SK-N-SH (cell line): ENCODE data around the gene WDR75.

Experiments used
- EP300 ChIP-seq, 2 experiments: IDR thresholded peaks; 2 replicates each; pipeline versions ENCODE4 v1.4.0 to v1.6.1; 2012; ENCODE audit warnings: borderline replicate concordance in 1 of 2, low read depth in 1 of 2, low read length in 1 of 2
- JUND ChIP-seq: IDR thresholded peaks from 2 replicates; pipeline ENCODE4 v1.4.0; 2012
- TF ChIP-seq, protein P1 (sequence below): fragments of 200-600 bp; sonication (generic); IDR thresholded peaks from 2 replicates; pipeline ENCODE4 v1.6.1; 2017; ENCODE audit warnings: antibody characterized with exemption, mild to moderate bottlenecking, moderate library complexity
- TF ChIP-seq, protein P2 (sequence below): IDR thresholded peaks from 2 replicates; pipeline ENCODE4 v1.6.1; 2012; ENCODE audit warnings: mild to moderate bottlenecking, low read depth, low read length, moderate library complexity

DNA sequence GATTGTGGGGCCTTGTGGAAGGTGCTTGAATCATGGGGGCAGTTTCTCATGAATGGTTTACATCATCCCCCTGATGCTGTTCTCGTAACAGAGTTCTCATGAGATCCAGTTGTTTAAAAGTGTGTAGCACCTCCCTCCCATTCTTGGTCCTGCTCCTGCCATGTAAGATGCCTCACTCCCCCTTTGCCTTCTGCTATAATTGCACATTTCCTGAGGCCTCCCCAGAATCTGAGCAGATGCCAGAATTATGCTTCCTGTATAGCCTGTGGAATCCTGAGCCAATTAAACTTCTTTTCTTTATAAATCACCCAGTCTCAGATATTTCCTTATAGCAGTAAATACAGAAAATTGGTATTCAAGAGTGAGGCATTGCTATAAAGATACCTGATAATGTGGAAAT, 15.6 kb upstream of the WDR75 start:
- TF ChIP-seq, protein P1, sequence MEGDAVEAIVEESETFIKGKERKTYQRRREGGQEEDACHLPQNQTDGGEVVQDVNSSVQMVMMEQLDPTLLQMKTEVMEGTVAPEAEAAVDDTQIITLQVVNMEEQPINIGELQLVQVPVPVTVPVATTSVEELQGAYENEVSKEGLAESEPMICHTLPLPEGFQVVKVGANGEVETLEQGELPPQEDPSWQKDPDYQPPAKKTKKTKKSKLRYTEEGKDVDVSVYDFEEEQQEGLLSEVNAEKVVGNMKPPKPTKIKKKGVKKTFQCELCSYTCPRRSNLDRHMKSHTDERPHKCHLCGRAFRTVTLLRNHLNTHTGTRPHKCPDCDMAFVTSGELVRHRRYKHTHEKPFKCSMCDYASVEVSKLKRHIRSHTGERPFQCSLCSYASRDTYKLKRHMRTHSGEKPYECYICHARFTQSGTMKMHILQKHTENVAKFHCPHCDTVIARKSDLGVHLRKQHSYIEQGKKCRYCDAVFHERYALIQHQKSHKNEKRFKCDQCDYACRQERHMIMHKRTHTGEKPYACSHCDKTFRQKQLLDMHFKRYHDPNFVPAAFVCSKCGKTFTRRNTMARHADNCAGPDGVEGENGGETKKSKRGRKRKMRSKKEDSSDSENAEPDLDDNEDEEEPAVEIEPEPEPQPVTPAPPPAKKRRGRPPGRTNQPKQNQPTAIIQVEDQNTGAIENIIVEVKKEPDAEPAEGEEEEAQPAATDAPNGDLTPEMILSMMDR: no peak
- no peak for TF ChIP-seq JUND
- TF ChIP-seq, protein P2, sequence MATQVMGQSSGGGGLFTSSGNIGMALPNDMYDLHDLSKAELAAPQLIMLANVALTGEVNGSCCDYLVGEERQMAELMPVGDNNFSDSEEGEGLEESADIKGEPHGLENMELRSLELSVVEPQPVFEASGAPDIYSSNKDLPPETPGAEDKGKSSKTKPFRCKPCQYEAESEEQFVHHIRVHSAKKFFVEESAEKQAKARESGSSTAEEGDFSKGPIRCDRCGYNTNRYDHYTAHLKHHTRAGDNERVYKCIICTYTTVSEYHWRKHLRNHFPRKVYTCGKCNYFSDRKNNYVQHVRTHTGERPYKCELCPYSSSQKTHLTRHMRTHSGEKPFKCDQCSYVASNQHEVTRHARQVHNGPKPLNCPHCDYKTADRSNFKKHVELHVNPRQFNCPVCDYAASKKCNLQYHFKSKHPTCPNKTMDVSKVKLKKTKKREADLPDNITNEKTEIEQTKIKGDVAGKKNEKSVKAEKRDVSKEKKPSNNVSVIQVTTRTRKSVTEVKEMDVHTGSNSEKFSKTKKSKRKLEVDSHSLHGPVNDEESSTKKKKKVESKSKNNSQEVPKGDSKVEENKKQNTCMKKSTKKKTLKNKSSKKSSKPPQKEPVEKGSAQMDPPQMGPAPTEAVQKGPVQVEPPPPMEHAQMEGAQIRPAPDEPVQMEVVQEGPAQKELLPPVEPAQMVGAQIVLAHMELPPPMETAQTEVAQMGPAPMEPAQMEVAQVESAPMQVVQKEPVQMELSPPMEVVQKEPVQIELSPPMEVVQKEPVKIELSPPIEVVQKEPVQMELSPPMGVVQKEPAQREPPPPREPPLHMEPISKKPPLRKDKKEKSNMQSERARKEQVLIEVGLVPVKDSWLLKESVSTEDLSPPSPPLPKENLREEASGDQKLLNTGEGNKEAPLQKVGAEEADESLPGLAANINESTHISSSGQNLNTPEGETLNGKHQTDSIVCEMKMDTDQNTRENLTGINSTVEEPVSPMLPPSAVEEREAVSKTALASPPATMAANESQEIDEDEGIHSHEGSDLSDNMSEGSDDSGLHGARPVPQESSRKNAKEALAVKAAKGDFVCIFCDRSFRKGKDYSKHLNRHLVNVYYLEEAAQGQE: no peak
- no peak for TF ChIP-seq EP300 (IDR thresholded peaks at IDR 0.05; ENCODE audit: borderline replicate concordance in 1 of 2, low read depth in 1 of 2, low read length in 1 of 2)
